GM12801 (cell line): ENCODE measurements around the gene MGAT5.

Experiments used
- TF ChIP-seq, protein P1 (sequence below): IDR thresholded peaks from one replicate; pipeline ENCODE4 v1.5.1; 2011; ENCODE audit warnings: control low read depth; ENCODE audit not compliant: insufficient read length; ENCODE audit errors: extremely low read depth

MGAT5 gene

DNA sequence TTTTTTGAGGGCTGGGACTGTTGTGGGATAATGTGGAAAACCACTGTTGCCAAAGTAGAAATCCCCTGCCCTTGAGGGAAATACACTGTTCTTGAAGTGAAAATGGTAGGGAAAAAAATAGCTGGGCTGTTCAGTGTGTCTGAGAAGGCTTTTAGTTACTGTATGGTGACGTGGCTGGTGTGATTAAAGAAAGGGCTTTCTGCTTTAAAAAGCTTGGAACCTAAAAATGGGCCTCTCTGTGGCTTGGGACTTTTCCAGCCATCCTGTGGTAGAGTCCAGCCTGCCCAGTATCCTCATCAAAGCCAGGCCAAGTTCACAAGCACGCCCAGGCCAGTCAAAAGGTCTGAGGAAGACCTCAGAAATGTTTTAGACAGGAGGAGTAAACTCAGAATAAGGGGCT is 6.8 kb downstream of the MGAT5 start:
- TF ChIP-seq, protein P1, sequence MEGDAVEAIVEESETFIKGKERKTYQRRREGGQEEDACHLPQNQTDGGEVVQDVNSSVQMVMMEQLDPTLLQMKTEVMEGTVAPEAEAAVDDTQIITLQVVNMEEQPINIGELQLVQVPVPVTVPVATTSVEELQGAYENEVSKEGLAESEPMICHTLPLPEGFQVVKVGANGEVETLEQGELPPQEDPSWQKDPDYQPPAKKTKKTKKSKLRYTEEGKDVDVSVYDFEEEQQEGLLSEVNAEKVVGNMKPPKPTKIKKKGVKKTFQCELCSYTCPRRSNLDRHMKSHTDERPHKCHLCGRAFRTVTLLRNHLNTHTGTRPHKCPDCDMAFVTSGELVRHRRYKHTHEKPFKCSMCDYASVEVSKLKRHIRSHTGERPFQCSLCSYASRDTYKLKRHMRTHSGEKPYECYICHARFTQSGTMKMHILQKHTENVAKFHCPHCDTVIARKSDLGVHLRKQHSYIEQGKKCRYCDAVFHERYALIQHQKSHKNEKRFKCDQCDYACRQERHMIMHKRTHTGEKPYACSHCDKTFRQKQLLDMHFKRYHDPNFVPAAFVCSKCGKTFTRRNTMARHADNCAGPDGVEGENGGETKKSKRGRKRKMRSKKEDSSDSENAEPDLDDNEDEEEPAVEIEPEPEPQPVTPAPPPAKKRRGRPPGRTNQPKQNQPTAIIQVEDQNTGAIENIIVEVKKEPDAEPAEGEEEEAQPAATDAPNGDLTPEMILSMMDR: no peak

GRCh38 chr2:134261398-134262131 is 7.7 kb downstream of the MGAT5 start:
- TF ChIP-seq, protein P1: no peak

DNA sequence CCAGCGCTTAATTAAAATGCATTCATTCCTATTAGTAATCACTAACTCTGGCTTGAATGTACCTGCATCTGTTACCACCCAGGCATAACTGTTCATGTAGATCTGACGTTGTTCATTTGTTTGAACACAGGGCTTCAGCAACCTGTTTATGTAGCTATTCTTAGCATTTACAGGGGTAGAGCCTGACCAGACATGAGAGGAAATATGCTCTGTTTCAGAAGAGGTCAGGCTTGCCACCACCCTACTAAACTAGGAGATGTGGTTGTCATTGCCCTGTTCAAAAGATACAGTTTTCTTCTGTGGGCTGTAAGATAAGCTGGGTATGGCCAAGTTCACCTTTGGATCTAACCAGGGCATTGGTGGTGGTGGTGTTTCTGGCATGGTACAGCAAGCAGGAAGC is 8.8 kb downstream of the MGAT5 start:
- TF ChIP-seq, protein P1: no peak

DNA sequence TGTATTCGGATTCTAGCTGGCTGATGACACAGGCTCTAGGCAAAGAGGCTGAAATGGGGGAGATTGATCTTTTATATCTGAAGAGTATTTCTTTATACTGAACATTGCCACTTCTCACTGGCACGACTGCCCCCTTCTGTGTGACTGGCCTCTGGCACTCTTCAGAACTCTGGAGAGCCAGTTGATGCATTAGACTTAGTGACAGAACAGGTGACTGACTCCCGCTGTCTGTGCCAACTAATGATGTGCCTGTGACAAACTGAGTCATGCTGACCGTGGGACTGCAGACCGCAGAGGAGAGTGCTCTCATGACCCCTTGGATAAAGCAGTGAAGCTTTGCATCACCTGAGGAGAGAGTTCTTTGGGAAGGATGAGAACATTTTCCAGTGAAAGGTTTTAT is 14.4 kb downstream of the MGAT5 start:
- TF ChIP-seq, protein P1: no peak

- TF ChIP-seq, protein P1: no peak
These were observed 15.4 kb downstream of the MGAT5 start for GRCh38 chr2:134269230-134269629.

DNA sequence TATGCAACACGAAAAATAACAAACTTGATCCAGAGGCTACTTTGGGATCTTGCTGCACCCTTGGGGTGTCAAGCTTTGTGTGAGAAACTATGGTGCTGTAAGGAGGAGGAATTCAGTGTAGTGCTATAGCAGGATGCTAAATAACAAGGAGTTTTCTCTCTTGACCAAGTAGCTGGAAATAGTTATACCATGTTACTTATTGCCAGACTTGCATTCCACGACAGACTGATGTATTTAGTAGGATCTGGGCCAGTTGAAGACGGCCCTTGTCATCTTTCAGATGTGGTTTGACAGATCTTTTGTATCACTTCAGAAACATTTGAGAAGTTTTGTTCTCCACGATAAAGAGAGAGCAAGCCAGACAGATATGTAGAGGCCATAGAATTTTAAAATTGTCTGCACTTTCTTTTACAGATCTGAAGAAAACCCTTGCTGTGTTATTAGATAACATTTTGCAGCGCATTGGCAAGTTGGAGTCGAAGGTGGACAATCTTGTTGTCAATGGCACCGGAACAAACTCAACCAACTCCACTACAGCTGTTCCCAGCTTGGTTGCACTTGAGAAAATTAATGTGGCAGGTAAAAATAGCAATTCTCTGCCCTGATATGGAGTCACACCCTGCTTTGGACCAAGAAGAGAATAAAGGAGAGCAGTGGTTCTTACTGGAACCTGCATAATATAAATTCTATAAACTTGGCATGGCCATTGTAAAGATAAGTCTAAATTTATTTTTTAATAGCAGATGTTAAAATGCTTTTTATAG is 16.3 kb downstream of the MGAT5 start:
- TF ChIP-seq, protein P1: no peak

- TF ChIP-seq, protein P1: no peak
These were observed 17.9 kb downstream of the MGAT5 start for GRCh38 chr2:134271758-134272157.
